CD4-positive, CD25-positive, alpha-beta regulatory T cell (primary cell): ENCODE results near the gene HYAL2. TPM values are rescaled to one million over a fixed set of nuclear protein-coding genes. Genes with fewer than 3 reads are reported as not detected.
"Not testable (repeated sequence)": the region's sequence is repeated elsewhere in the genome, so short reads cannot be mapped to it uniquely, and the experiment has no call there.

Experiments
- ATAC-seq, 2 donors: fragments of 150-1000 bp; cut with Tn5 transposase; one replicate each; pipeline ENCODE4 v1.10.0; 2021; ENCODE audit warnings: low read depth in 2 of 2, moderate number of reproducible peaks in 2 of 2, moderate library complexity in 1 of 2
- DNase-seq, 3 donors: peaks; one replicate each; pipeline versions ENCODE4 v3.0.0 to v3.0.0-alpha.2; 2012 to 2022; ENCODE audit warnings: mixed read lengths in 1 of 3
- H3K27ac ChIP-seq: one replicate; pipeline ENCODE4 v1.7.0; 2013; ENCODE audit warnings: mild to moderate bottlenecking, low read length; ENCODE audit not compliant: insufficient read depth, poor library complexity, severe bottlenecking
- H3K27me3 ChIP-seq: one replicate; pipeline ENCODE4 v1.7.0; 2013; ENCODE audit warnings: low read length; ENCODE audit not compliant: control insufficient read depth, insufficient read depth
- H3K36me3 ChIP-seq: one replicate; pipeline ENCODE4 v1.7.0; 2013; ENCODE audit warnings: mild to moderate bottlenecking, low read length, moderate library complexity; ENCODE audit not compliant: control insufficient read depth, insufficient read depth
- H3K4me1 ChIP-seq: 2 replicates; pipeline ENCODE4 v1.7.0; 2013; ENCODE audit warnings: mild to moderate bottlenecking, low read length; ENCODE audit not compliant: insufficient read depth, control insufficient read depth, poor library complexity, severe bottlenecking
- H3K4me3 ChIP-seq: one replicate; pipeline ENCODE4 v1.7.0; 2013; ENCODE audit warnings: low read depth, mild to moderate bottlenecking, low read length, moderate library complexity
- H3K9me3 ChIP-seq, 2 experiments: 1 replicate in 1 of 2; 2 replicates in 1 of 2; pipeline ENCODE4 v1.7.0; 2013; ENCODE audit warnings: low read length in 2 of 2, mild to moderate bottlenecking in 1 of 2, moderate library complexity in 1 of 2; ENCODE audit not compliant: control insufficient read depth in 2 of 2
- H3K27ac Mint-ChIP-seq, 3 donors: one replicate each; pipeline ENCODE4 v1.8.0; 2020 to 2022; ENCODE audit warnings: mild to moderate bottlenecking in 3 of 3, mixed read lengths in 3 of 3, moderate library complexity in 2 of 3
- H3K27me3 Mint-ChIP-seq: one replicate; pipeline ENCODE4 v1.8.0; 2022; ENCODE audit warnings: mild to moderate bottlenecking, mixed read lengths
- H3K36me3 Mint-ChIP-seq: one replicate; pipeline ENCODE4 v1.8.0; 2020; ENCODE audit warnings: mixed read lengths
- H3K4me1 Mint-ChIP-seq, 4 donors: one replicate each; pipeline ENCODE4 v1.8.0; 2020 to 2022; ENCODE audit warnings: mixed read lengths in 4 of 4, mild to moderate bottlenecking in 1 of 4
- H3K4me3 Mint-ChIP-seq, 4 donors: one replicate each; pipeline ENCODE4 v1.8.0; 2020 to 2022; ENCODE audit warnings: mild to moderate bottlenecking in 4 of 4, mixed read lengths in 4 of 4, moderate library complexity in 3 of 4
- H3K9me3 Mint-ChIP-seq, 7 donors: one replicate each; pipeline ENCODE4 v1.8.0; 2020 to 2022; ENCODE audit warnings: mixed read lengths in 7 of 7, mild to moderate bottlenecking in 3 of 7, moderate library complexity in 2 of 7
- polyA plus RNA-seq, 4 donors: library from polyadenylated mRNA; unstranded; fragments of 300-500 nt; fragmentation: Illumina TruSeq; gene quantifications; one replicate each; pipeline ENCODE4 v1.2.3, GENCODE V29; 2021
- total RNA-seq: library from RNA; stranded (reverse); gene quantifications from one replicate; pipeline ENCODE4 v1.2.3, GENCODE V29; 2022

Gene HYAL2
- total and polyA plus RNA-seq, 5 donors from 2014 or later, result 1.5 to 6.5 (median 4.8) TPM

DNA sequence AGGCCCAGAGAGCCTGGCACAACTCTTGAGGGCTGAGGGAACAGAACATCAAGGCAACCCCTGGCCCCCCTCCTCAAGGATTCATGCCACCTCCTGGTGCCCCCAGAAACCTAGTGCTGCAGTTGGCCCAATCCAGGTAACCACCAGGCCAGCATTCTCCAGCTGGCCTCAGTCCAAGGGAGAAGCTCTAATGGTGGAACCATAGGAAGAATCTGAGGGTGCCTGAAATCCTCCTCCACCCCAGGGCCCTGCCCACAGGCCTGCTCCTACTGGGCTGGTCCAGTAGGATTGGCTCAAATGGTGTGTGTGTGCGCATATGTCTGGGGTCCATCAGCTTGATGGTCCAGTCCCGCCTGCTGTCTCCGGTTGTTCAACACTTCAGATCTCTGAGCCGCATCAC, 7.7 kb downstream of the HYAL2 start:
- no peak for ATAC-seq
- peaks cover 5 to 36% (median 18%) of the 10 kb centered on the region in 4 donors for H3K4me1 Mint-ChIP-seq
- peaks cover 5% of the 10 kb centered on the region for H3K27me3 Mint-ChIP-seq
- Histone ChIP-seq H3K36me3 (no peaks in the 10 kb centered on the region), H3K27ac (no peak overlapping the region), H3K9me3 (no peaks in the 10 kb centered on the region), H3K4me3 (no peak overlapping the region), H3K4me1 (peaks cover 22% of the 10 kb centered on the region), H3K27me3 (no peaks in the 10 kb centered on the region)
- peaks cover 3% of the 10 kb centered on the region for H3K36me3 Mint-ChIP-seq
- DNase-seq, result no peak
- H3K27ac Mint-ChIP-seq, result no peak overlapping the region
- no peaks in the 10 kb centered on the region for H3K9me3 Mint-ChIP-seq
- H3K4me3 Mint-ChIP-seq, result peak overlapping the region in 1 of 4 donors; percentile 71

GRCh38 chr3:50314342-50314741, 8.2 kb downstream of the HYAL2 start:
- peaks cover 19% of the 10 kb centered on the region for H3K4me1 ChIP-seq
- H3K4me1 Mint-ChIP-seq, result peaks cover 5 to 31% (median 16%) of the 10 kb centered on the region in 4 donors
- no peak overlapping the region for H3K4me3 Mint-ChIP-seq
- no peaks in the 10 kb centered on the region for H3K9me3 ChIP-seq
- no peak overlapping the region for H3K4me3 ChIP-seq
- no peak for ATAC-seq
- no peak for DNase-seq
- no peak overlapping the region for H3K27ac ChIP-seq
- H3K9me3 Mint-ChIP-seq, result no peaks in the 10 kb centered on the region
- H3K27me3 Mint-ChIP-seq, result peaks cover 5% of the 10 kb centered on the region
- H3K27ac Mint-ChIP-seq, result peak overlapping the region in 1 of 3 donors; percentile 12
- H3K36me3 Mint-ChIP-seq, result peaks cover 3% of the 10 kb centered on the region
- H3K27me3 ChIP-seq, result no peaks in the 10 kb centered on the region
- H3K36me3 ChIP-seq, result no peaks in the 10 kb centered on the region

DNA sequence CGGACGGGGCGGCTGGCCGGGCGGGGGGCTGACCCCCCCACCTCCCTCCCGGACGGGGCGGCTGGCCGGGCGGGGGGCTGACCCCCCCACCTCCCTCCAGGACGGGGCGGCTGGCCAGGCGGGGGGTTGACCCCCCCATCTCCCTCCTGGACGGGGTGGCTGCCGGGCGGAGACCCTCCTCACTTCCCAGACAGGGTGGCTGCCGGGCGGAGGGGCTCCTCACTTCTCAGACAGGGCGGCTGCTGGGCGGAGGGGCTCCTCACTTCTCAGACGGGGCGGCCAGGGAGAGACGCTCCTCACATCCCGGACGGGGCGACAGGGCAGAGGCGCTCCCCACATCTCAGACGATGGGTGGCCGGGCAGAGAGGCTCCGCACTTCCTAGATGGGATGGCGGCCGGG, 10.5 kb downstream of the HYAL2 start:
- not testable (repeated sequence) for H3K27me3 Mint-ChIP-seq, H3K36me3 ChIP-seq, H3K4me3 ChIP-seq, H3K27ac ChIP-seq, H3K9me3 ChIP-seq, DNase-seq, H3K4me3 Mint-ChIP-seq, H3K27me3 ChIP-seq, H3K9me3 Mint-ChIP-seq, H3K36me3 Mint-ChIP-seq, ATAC-seq, H3K27ac Mint-ChIP-seq
- peaks cover 5 to 19% (median 12%) of the 10 kb centered on the region in 4 donors for H3K4me1 Mint-ChIP-seq
- H3K4me1 ChIP-seq, result peaks cover 12% of the 10 kb centered on the region

GRCh38 chr3:50304601-50305000, 17.9 kb downstream of the HYAL2 start:
- no peak overlapping the region for H3K27ac Mint-ChIP-seq

DNA sequence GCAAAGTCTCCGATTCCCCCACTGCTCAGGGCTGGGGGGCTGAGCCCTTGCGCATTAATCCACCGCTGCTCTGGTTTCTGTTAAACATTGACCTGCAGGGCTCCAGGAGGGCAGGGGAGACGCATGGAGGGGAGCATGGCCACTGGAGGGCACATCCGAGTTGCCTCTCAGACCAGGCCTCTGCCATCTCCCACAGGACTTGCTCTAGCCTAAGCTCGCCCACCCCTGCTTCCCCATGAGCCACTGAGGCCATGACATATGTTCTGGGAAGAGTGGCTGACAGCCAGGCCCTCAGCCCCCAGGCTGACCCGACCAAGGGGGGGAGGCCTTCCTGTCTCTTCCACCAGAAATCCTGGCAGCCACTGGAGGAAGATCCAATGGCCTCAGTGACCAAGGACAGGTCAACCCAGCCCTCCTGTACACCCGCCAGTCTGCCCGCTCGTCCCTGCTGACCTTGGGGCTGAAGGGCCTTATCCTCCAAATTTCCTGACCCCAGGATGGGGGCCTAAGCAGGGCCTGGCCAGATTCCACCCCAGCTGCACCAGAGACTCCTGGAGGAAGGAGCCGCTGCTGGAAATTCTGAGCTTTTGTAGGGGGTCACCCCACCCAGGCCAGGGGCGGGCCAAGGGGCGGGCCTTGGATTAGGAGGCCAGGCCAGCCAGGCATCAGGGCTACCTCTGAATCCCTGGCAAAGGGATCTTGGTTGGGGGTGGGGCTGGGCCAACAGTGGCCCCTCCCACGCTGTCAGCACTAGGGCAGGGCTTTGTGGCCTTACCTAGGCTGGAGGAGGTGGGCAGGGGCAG, 19.3 kb downstream of the HYAL2 start, which contains the start of gene HYAL1:
HYAL1 (minus strand) TSS at position 562 of the 803 bp plus-strand sequence. CDS start 618 bp downstream, outside the sequence.
- H3K4me3 Mint-ChIP-seq, result no peak within 1 kb of the TSS

More at GRCh38 chr3:50304601-50305000, 17.9 kb downstream of the HYAL2 start:
- Histone ChIP-seq H3K9me3 (no peaks in the 10 kb centered on the region), H3K36me3 (no peaks in the 10 kb centered on the region), H3K27ac (no peak overlapping the region), H3K4me3 (no peak overlapping the region), H3K27me3 (no peaks in the 10 kb centered on the region), H3K4me1 (peaks cover 10% of the 10 kb centered on the region)
- ATAC-seq (no peak), DNase-seq (no peak)
- no peak overlapping the region for H3K4me3 Mint-ChIP-seq
- no peaks in the 10 kb centered on the region for H3K36me3 Mint-ChIP-seq
- H3K4me1 Mint-ChIP-seq, result peaks cover 0 to 20% (median 5%) of the 10 kb centered on the region in 4 donors
- H3K27me3 Mint-ChIP-seq, result no peaks in the 10 kb centered on the region
- H3K9me3 Mint-ChIP-seq, result no peaks in the 10 kb centered on the region

GRCh38 chr3:50302095-50303012, 20.2 kb downstream of the HYAL2 start:
- H3K27me3 Mint-ChIP-seq, result no peaks in the 10 kb centered on the region
- H3K36me3 Mint-ChIP-seq, result no peaks in the 10 kb centered on the region
- H3K4me3 ChIP-seq, result no peak overlapping the region
- H3K4me1 Mint-ChIP-seq, result peaks cover 0 to 39% (median 14%) of the 10 kb centered on the region in 4 donors
- peaks cover 25% of the 10 kb centered on the region for H3K4me1 ChIP-seq
- DNase-seq (no peak), ATAC-seq (no peak)
- H3K9me3 ChIP-seq, result no peaks in the 10 kb centered on the region
- H3K36me3 ChIP-seq, result no peaks in the 10 kb centered on the region
- H3K9me3 Mint-ChIP-seq, result no peaks in the 10 kb centered on the region
- no peak overlapping the region for H3K27ac Mint-ChIP-seq
- no peak overlapping the region for H3K27ac ChIP-seq
- peak overlapping the region in 2 of 4 donors; percentile 26 to 47 for H3K4me3 Mint-ChIP-seq
- H3K27me3 ChIP-seq, result no peaks in the 10 kb centered on the region

More for the DNA sequence above, 19.3 kb downstream of the HYAL2 start, which contains the start of gene HYAL1:
- H3K4me3 ChIP-seq, result no peak within 1 kb of the TSS
- peaks cover 20% of the 10 kb centered on the region for H3K4me1 ChIP-seq
- Mint-ChIP-seq H3K27me3 (no peaks in the 10 kb centered on the region), H3K4me1 (peaks cover 0 to 31% (median 11%) of the 10 kb centered on the region in 4 donors), H3K36me3 (no peaks in the 10 kb centered on the region), H3K27ac (peak within 1 kb of the TSS in 1 of 3 donors; percentile 48), H3K9me3 (no peaks in the 10 kb centered on the region)
- ATAC-seq (no peak), DNase-seq (no peak)
- no peaks in the 10 kb centered on the region for H3K27me3 ChIP-seq
- no peaks in the 10 kb centered on the region for H3K9me3 ChIP-seq
- no peaks in the 10 kb centered on the region for H3K36me3 ChIP-seq
- H3K27ac ChIP-seq, result no peak within 1 kb of the TSS

DNA sequence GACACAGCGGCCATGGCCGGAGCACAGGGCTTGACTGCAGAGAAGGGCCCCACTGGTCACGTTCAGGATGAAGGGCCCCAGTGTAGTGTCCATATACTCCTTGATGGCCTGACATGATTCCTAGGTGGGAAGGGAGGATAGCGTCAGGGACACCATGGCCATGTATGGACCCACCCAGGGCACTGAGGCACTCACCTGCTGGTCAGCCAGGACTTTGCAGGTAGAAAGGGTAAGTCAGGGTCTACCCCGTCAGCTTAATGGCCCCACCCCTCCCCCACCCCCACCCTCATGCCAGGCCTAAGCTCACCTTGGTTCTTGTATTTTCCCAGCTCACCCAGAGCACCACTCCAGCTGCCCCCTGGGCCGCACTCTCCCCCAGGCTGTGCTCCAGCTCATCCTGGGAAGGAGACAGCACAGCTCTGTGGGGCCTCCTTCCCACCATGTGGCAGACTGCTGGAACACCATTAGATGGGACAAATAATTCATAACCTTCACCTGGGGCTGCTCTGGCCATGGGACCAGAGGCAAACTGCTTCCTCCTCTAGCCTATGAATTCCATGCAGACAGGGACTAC, 21.8 kb downstream of the HYAL2 start:
- H3K27ac ChIP-seq, result no peak overlapping the region
- no peaks in the 10 kb centered on the region for H3K27me3 Mint-ChIP-seq
- H3K27me3 ChIP-seq, result no peaks in the 10 kb centered on the region
- no peaks in the 10 kb centered on the region for H3K9me3 ChIP-seq
- peak overlapping the region in 2 of 3 donors; percentile 99 to 100 for H3K27ac Mint-ChIP-seq
- no peaks in the 10 kb centered on the region for H3K36me3 Mint-ChIP-seq
- H3K4me1 ChIP-seq, result peaks cover 25% of the 10 kb centered on the region
- H3K9me3 Mint-ChIP-seq, result no peaks in the 10 kb centered on the region
- peak overlapping the region; percentile 56 to 98 (median 84) for H3K4me3 Mint-ChIP-seq
- H3K4me1 Mint-ChIP-seq, result peaks cover 0 to 43% (median 16%) of the 10 kb centered on the region in 4 donors
- DNase-seq (no peak), ATAC-seq (no peak)
- H3K4me3 ChIP-seq, result no peak overlapping the region
- no peaks in the 10 kb centered on the region for H3K36me3 ChIP-seq
